Liver (tissue), 9 donors: ENCODE results near the gene TRMT44. TPM values are rescaled to one million over a fixed set of nuclear protein-coding genes. Genes with fewer than 3 reads are reported as not detected.

ENCODE experiments used
- DNase-seq: peaks from one replicate; pipeline ENCODE4 v3.0.0-alpha.2; 2017; ENCODE audit warnings: low spot score
- H3K27ac ChIP-seq, 2 donors: one replicate each; pipeline ENCODE4 v1.7.0; 2013; ENCODE audit warnings: inconsistent platforms in 2 of 2, low read length in 2 of 2, control low read depth in 1 of 2, low read depth in 1 of 2, mild to moderate bottlenecking in 1 of 2
- H3K27me3 ChIP-seq, 4 donors: one replicate each; pipeline versions ENCODE4 v1.6.1 to v1.7.0; 2013; ENCODE audit warnings: low read length in 3 of 4, inconsistent platforms in 1 of 4, mild to moderate bottlenecking in 1 of 4, moderate library complexity in 1 of 4; ENCODE audit not compliant: control insufficient read depth in 4 of 4, insufficient read depth in 4 of 4
- H3K36me3 ChIP-seq, 4 donors: one replicate each; pipeline versions ENCODE4 v1.6.1 to v1.7.0; 2013; ENCODE audit warnings: low read length in 3 of 4, mild to moderate bottlenecking in 3 of 4, low read depth in 1 of 4, moderate library complexity in 1 of 4; ENCODE audit not compliant: control insufficient read depth in 4 of 4, insufficient read depth in 3 of 4
- H3K4me1 ChIP-seq, 4 donors: one replicate each; pipeline versions ENCODE4 v1.6.1 to v1.7.0; 2013; ENCODE audit warnings: low read length in 3 of 4, mild to moderate bottlenecking in 3 of 4, moderate library complexity in 1 of 4; ENCODE audit not compliant: control insufficient read depth in 4 of 4, insufficient read depth in 4 of 4
- H3K4me3 ChIP-seq, 3 donors: one replicate each; pipeline versions ENCODE4 v1.6.1 to v1.7.0; 2013; ENCODE audit warnings: low read length in 3 of 3, control low read depth in 1 of 3, low read depth in 1 of 3, mild to moderate bottlenecking in 1 of 3
- H3K9ac ChIP-seq, 2 donors: one replicate each; pipeline ENCODE4 v1.7.0; 2013; ENCODE audit warnings: low read length in 2 of 2, mild to moderate bottlenecking in 2 of 2, moderate library complexity in 2 of 2, control low read depth in 1 of 2, low read depth in 1 of 2
- H3K9me3 ChIP-seq, 4 donors: one replicate each; pipeline versions ENCODE4 v1.6.1 to v1.7.0; 2013; ENCODE audit warnings: low read length in 3 of 4; ENCODE audit not compliant: control insufficient read depth in 4 of 4
- CTCF ChIP-seq: fragments of 150-350 bp; IDR thresholded peaks from 2 replicates; pipeline ENCODE4 v1.5.1; 2017; ENCODE audit warnings: improper control_type of control experiment, low read depth, low read length; ENCODE audit not compliant: missing input control
- EGR1 ChIP-seq, 2 donors: IDR thresholded peaks; 2 replicates each; pipeline ENCODE4 v1.6.1; 2016 to 2018; ENCODE audit warnings: antibody characterized with exemption in 2 of 2, low read depth in 2 of 2
- FOXA1 ChIP-seq: IDR thresholded peaks from 2 replicates; pipeline ENCODE4 v1.6.1; 2016; ENCODE audit warnings: antibody characterized with exemption
- HNF4A ChIP-seq, 2 donors: conservative IDR thresholded peaks; 2 replicates each; pipeline ENCODE4 v1.6.1; 2016; ENCODE audit warnings: antibody characterized with exemption in 2 of 2, mild to moderate bottlenecking in 2 of 2
- HNF4G ChIP-seq: IDR thresholded peaks from 2 replicates; pipeline ENCODE4 v1.6.1; 2016; ENCODE audit warnings: antibody characterized with exemption
- JUND ChIP-seq, 2 donors: IDR thresholded peaks; 2 replicates each; pipeline ENCODE4 v1.6.1; 2016; ENCODE audit warnings: antibody characterized with exemption in 2 of 2
- MAX ChIP-seq: IDR thresholded peaks from 2 replicates; pipeline ENCODE4 v1.6.1; 2016; ENCODE audit warnings: antibody characterized with exemption
- NR2F2 ChIP-seq: IDR thresholded peaks from 2 replicates; pipeline ENCODE4 v1.6.1; 2016; ENCODE audit warnings: antibody characterized with exemption
- REST ChIP-seq: IDR thresholded peaks from 2 replicates; pipeline ENCODE4 v1.6.1; 2016; ENCODE audit warnings: antibody characterized with exemption, mild to moderate bottlenecking
- RXRA ChIP-seq, 2 donors: IDR thresholded peaks; 2 replicates each; pipeline ENCODE4 v1.6.1; 2017 to 2018; ENCODE audit warnings: antibody characterized with exemption in 2 of 2, mild to moderate bottlenecking in 1 of 2
- SP1 ChIP-seq: IDR thresholded peaks from 2 replicates; pipeline ENCODE4 v1.6.1; 2018; ENCODE audit warnings: antibody characterized with exemption, mild to moderate bottlenecking
- ZBTB33 ChIP-seq: IDR thresholded peaks from 2 replicates; pipeline ENCODE4 v1.6.1; 2016; ENCODE audit warnings: antibody characterized with exemption
- WGBS: extraction: QIAGEN DNeasy Blood & Tissue Kit; methylation state at CpG from one replicate; pipeline ENCODE4 v1.1.7; 2013; 5-methylcytosine and 5-hydroxymethylcytosine counted together
- polyA plus RNA-seq, 2 donors: library from polyadenylated mRNA; stranded (reverse) in 1 of 2; unstranded in 1 of 2; fragments of 200-250 nt in 1 of 2; fragments of >200 nt in 1 of 2; fragmentation: Nextera tagmentation in 1 of 2; extraction: Ambion mirVana in 1 of 2; gene quantifications; one replicate each; pipeline versions ENCODE4 v1.2.1 to v1.2.3, GENCODE V29; 2013 to 2015
- total RNA-seq, 2 donors: library from RNA; depleted of rRNA; stranded (reverse); fragments of >200 nt; gene quantifications; one replicate each; pipeline ENCODE4 v1.2.3, GENCODE V29; 2014
- TF ChIP-seq, protein P1 (sequence below): IDR thresholded peaks from 2 replicates; pipeline ENCODE4 v1.6.1; 2016; ENCODE audit warnings: antibody characterized with exemption
- donor health status: healthy.
- donor health status: healthy.
- donor health status: healthy.
- donor health status: healthy.
- donor health status: healthy.

The TRMT44 gene
- total and polyA plus RNA-seq, 4 donors = 3.0 to 16.0 (median 5.7) TPM

GRCh38 chr4:8435656-8436121 lies 4.9 kb upstream of the TRMT44 start:
- no peaks in the 10 kb centered on the region for H3K27me3 ChIP-seq
- 13% methylated on average over 5 of the region's 5 CpGs for WGBS
- peaks cover 10 to 61% (median 43%) of the 10 kb centered on the region in 4 donors for H3K4me1 ChIP-seq
- H3K27ac ChIP-seq = peak overlapping the region; percentile 16 to 74
- TF ChIP-seq SP1 = peak; percentile 8
- no peak for TF ChIP-seq ZBTB33
- TF ChIP-seq JUND (IDR thresholded peaks at IDR 0.05) = no peak
- no peaks in the 10 kb centered on the region for H3K36me3 ChIP-seq
- no peaks in the 10 kb centered on the region for H3K9me3 ChIP-seq
- DNase-seq = no peak
- H3K9ac ChIP-seq = peak overlapping the region; percentile 68 to 70
- peak overlapping the region in 2 of 3 donors; percentile 26 to 42 for H3K4me3 ChIP-seq

DNA sequence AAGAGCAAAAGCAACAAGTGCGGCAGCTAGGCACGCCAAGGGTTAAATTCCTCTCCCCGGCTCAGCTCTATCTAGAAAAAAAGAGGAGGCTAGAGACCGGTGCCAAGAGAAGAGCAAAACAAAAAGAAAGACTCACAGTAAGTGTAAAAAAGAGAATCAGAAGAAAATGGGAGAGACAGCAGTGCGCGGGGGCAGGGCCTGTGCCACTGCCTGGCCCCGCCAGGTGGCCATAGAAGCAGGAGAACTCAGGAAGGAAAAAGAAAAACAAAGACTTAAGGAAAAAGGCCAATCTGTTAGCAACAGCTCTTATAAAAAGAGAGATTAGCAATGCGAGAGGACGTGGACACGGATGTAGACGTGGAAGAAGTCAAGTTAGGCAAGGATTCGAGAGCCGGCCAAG lies 3.3 kb upstream of the TRMT44 start:
- H3K4me1 ChIP-seq = peaks cover 13 to 65% (median 47%) of the 10 kb centered on the region in 4 donors
- no peaks in the 10 kb centered on the region for H3K9me3 ChIP-seq
- no peak overlapping the region for H3K9ac ChIP-seq
- 70% methylated on average over 13 of the region's 13 CpGs for WGBS
- TF ChIP-seq HNF4G (no peak), ZBTB33 (no peak), HNF4A (conservative IDR thresholded peaks at IDR 0.05) (no peak), RXRA (IDR thresholded peaks at IDR 0.05) (no peak), MAX (no peak), CTCF (no peak), JUND (IDR thresholded peaks at IDR 0.05) (no peak), NR2F2 (no peak), SP1 (no peak), REST (no peak), EGR1 (IDR thresholded peaks at IDR 0.05; ENCODE audit: low read depth in 2 of 2) (no peak), FOXA1 (no peak)
- TF ChIP-seq, protein P1, sequence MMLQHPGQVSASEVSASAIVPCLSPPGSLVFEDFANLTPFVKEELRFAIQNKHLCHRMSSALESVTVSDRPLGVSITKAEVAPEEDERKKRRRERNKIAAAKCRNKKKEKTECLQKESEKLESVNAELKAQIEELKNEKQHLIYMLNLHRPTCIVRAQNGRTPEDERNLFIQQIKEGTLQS = no peak
- no peaks in the 10 kb centered on the region for H3K27me3 ChIP-seq
- H3K36me3 ChIP-seq = no peaks in the 10 kb centered on the region
- no peak overlapping the region for H3K4me3 ChIP-seq
- DNase-seq = no peak
- peak overlapping the region; percentile 36 to 58 for H3K27ac ChIP-seq
